Measurements from ENCODE around the gene TMEM61.
"Not testable (repeated sequence)": the region's sequence is repeated elsewhere in the genome, so short reads cannot be mapped to it uniquely, and the experiment has no call there.

TMEM61 gene

GRCh38 chr1:54980528-54981241, at the start of gene TMEM61:
TMEM61 (plus strand) TSS chr1:54980628; CDS start chr1:54981066, 438 bp downstream.
- peak within 1 kb of the TSS; percentile 52; the same call in 1 of the 2 replicates for H3K27ac ChIP-seq
- TF ChIP-seq CTCF (conservative IDR thresholded peaks at IDR 0.05): no peak

- no peak overlapping the region for H3K27ac ChIP-seq
- no peak for TF ChIP-seq CTCF (conservative IDR thresholded peaks at IDR 0.05)
Measured at GRCh38 chr1:54931275-54931840, 49.1 kb upstream of the TMEM61 start.

GRCh38 chr1:54934081-54934480, 46.3 kb upstream of the TMEM61 start:
- H3K27ac ChIP-seq: not testable (repeated sequence)

- TF ChIP-seq CTCF (conservative IDR thresholded peaks at IDR 0.05): no peak
- H3K27ac ChIP-seq: no peak overlapping the region
Measured at GRCh38 chr1:54934869-54935268, 45.6 kb upstream of the TMEM61 start.

- no peak overlapping the region for H3K27ac ChIP-seq
- no peak for TF ChIP-seq CTCF (conservative IDR thresholded peaks at IDR 0.05)
Measured at GRCh38 chr1:54936791-54937190, 43.6 kb upstream of the TMEM61 start.

GRCh38 chr1:54937469-54937868, 43.0 kb upstream of the TMEM61 start:
- no peak for TF ChIP-seq CTCF (conservative IDR thresholded peaks at IDR 0.05)
- no peak overlapping the region for H3K27ac ChIP-seq

GRCh38 chr1:54938955-54939354, 41.5 kb upstream of the TMEM61 start:
- H3K27ac ChIP-seq: not testable (repeated sequence)

- TF ChIP-seq CTCF (conservative IDR thresholded peaks at IDR 0.05): no peak
- no peak overlapping the region for H3K27ac ChIP-seq
Measured at GRCh38 chr1:54940042-54940441, 40.4 kb upstream of the TMEM61 start.

Measured in VCaP (cell line).